ENCODE measurements around the gene C17orf78.
"Not testable (repeated sequence)": the region's sequence is repeated elsewhere in the genome, so short reads cannot be mapped to it uniquely, and the experiment has no call there.

Gene C17orf78

GRCh38 chr17:37388266-37388665 lies 12.5 kb downstream of the C17orf78 start:
- no peak overlapping the region for H3K4me3 ChIP-seq (ENCODE audit: low read depth, low read length)
- no peak for DNase-seq (ENCODE audit: low read depth)
- no peak for TF ChIP-seq CTCF (IDR thresholded peaks at IDR 0.05; ENCODE audit: control insufficient read depth, extremely low read depth, insufficient read depth)

DNA sequence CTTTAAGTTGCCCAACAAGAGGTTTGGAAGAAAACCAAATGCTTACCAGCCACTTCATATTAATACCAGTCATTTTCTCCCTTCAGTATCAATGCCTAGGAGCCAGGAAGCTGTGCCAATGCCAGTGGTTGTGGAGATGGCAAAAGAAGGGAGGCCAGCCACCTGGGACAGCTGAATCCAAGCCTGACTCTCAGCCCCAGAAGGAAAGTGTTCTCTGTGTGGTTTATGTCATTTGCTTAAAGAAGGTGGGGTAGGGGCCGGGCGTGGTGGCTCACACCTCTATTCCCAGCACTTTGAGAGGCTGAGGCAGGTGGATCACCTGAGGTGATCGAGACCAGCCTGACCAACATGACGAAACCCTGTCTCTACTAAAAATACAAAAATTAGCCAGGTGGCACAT lies 13.4 kb downstream of the C17orf78 start:
- no peak overlapping the region for H3K4me3 ChIP-seq (ENCODE audit: low read depth, low read length)
- DNase-seq (ENCODE audit: low read depth) = no peak
- TF ChIP-seq CTCF (IDR thresholded peaks at IDR 0.05; ENCODE audit: control insufficient read depth, extremely low read depth, insufficient read depth) = no peak

GRCh38 chr17:37391146-37391545 lies 15.4 kb downstream of the C17orf78 start:
- H3K4me3 ChIP-seq (ENCODE audit: low read depth, low read length) = no peak overlapping the region
- no peak for TF ChIP-seq CTCF (IDR thresholded peaks at IDR 0.05; ENCODE audit: control insufficient read depth, extremely low read depth, insufficient read depth)
- no peak for DNase-seq (ENCODE audit: low read depth)

DNA sequence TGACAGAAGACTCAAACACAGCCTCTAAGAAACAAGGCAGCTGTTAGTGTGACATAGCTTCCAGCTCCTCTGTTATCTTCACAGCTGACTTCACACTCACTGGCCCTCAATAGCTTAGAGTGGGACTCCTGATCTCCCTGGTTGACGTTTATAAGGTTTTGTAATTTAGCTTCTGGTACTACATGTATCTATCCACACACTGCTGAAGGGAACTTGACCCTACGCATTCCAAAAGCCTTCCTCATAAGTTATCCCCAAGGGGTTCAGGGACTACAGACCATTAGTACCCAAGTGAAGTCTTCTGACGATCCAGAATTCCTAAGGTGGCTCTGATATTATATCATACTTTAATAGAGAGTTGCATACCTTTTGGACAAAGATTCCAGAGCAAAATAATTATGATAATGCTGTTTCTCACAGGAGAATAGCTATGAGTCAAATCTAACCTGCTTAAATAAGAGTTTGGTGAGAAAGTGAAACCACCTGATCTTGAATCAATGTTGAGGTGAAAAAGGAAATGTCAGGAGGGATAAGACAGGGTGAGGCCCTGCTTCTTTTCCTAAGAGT lies 16.3 kb downstream of the C17orf78 start:
- TF ChIP-seq CTCF (IDR thresholded peaks at IDR 0.05; ENCODE audit: control insufficient read depth, extremely low read depth, insufficient read depth) = no peak
- no peak overlapping the region for H3K4me3 ChIP-seq (ENCODE audit: low read depth, low read length)
- no peak for DNase-seq (ENCODE audit: low read depth)

DNA sequence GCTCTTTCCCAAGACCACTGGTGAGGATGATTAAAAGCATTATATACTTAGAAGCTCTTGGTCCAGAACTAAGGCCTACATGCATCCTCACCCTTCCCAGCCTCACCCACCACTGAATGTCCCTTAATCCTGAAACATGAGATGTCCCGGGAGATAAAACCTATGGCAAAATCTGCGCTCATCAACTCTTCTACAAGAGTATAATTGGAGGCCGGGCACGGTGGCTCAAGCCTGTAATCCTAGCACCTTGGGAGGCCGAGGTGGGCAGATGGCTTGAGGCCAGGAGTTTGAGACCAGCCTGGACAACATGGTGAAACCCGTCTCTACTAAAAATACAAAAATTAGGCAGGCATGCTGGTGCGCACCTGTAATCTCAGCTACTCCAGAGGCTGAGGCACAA lies 17.6 kb downstream of the C17orf78 start:
- H3K4me3 ChIP-seq (ENCODE audit: low read depth, low read length) = no peak overlapping the region
- DNase-seq (ENCODE audit: low read depth) = no peak
- no peak for TF ChIP-seq CTCF (IDR thresholded peaks at IDR 0.05; ENCODE audit: control insufficient read depth, extremely low read depth, insufficient read depth)

DNA sequence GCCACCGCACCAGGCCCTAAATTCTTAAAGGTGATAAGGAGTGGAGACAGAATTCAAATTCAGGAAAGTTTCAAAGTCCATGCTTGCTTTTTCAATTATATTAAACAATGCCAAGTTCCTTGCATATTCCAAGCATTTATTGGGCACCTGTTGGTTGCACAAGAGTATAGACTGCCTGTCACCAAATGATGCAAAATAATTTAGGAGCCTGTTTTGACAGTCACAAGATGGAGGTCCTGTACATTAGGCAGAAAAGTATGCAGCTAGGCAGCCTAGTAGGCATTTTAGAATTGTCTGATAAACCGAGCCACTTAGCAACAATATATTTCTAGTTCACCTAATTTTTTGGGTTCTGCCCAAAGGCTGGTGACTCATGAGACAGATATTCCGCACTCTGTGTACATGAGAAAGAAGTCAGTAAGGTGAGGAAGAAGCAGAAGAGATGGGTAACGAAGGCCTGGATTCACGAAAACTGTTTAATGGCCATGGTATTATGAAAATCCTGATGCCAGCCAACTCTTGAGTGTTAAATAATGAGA lies 23.5 kb downstream of the C17orf78 start:
- TF ChIP-seq CTCF (IDR thresholded peaks at IDR 0.05; ENCODE audit: control insufficient read depth, extremely low read depth, insufficient read depth) = no peak
- H3K4me3 ChIP-seq (ENCODE audit: low read depth, low read length) = no peak overlapping the region
- no peak for DNase-seq (ENCODE audit: low read depth)

- DNase-seq (ENCODE audit: low read depth) = no peak
- no peak for TF ChIP-seq CTCF (IDR thresholded peaks at IDR 0.05; ENCODE audit: control insufficient read depth, extremely low read depth, insufficient read depth)
- no peak overlapping the region for H3K4me3 ChIP-seq (ENCODE audit: low read depth, low read length)
Measured at GRCh38 chr17:37400505-37400904, 24.7 kb downstream of the C17orf78 start.

GRCh38 chr17:37405522-37405921 lies 29.7 kb downstream of the C17orf78 start:
- DNase-seq (ENCODE audit: low read depth) = not testable (repeated sequence)
- H3K4me3 ChIP-seq (ENCODE audit: low read depth, low read length) = peak overlapping the region; percentile 78
